GM21786 (cell line): ENCODE measurements around the gene SETD1B.
A peak's percentile ranks its signal among the peaks of the same experiment; 100 is the strongest.
"Not testable (repeated sequence)": the region's sequence is repeated elsewhere in the genome, so short reads cannot be mapped to it uniquely, and the experiment has no call there.

ENCODE experiments used
- ATAC-seq: cut with Tn5 transposase; IDR thresholded peaks from one replicate; pipeline ENCODE4 v1.9.1; 2021; ENCODE audit not compliant: unreplicated experiment

The SETD1B gene

GRCh38 chr12:121779422-121779895 is 24.4 kb upstream of the SETD1B start:
- no peak for ATAC-seq

- ATAC-seq, result no peak
Measured at GRCh38 chr12:121780429-121780828, 23.4 kb upstream of the SETD1B start.

GRCh38 chr12:121781484-121781997 is 22.3 kb upstream of the SETD1B start:
- peak; percentile 19 for ATAC-seq

GRCh38 chr12:121781998-121782979 is 21.5 kb upstream of the SETD1B start:
- peak; percentile 61 for ATAC-seq

- ATAC-seq, result no peak
Measured at GRCh38 chr12:121783766-121784165, 20.0 kb upstream of the SETD1B start.

- ATAC-seq, result no peak
Measured at GRCh38 chr12:121784460-121784859, 19.3 kb upstream of the SETD1B start.

- no peak for ATAC-seq
Measured at GRCh38 chr12:121786440-121786825, 17.4 kb upstream of the SETD1B start.

GRCh38 chr12:121787063-121788025 is 16.5 kb upstream of the SETD1B start:
- no peak for ATAC-seq

- no peak for ATAC-seq
Measured at GRCh38 chr12:121788176-121788818, 15.5 kb upstream of the SETD1B start.

GRCh38 chr12:121789233-121789781 is 14.5 kb upstream of the SETD1B start:
- ATAC-seq, result no peak

- peak; percentile 42 for ATAC-seq
Measured at GRCh38 chr12:121789800-121790728, 13.7 kb upstream of the SETD1B start.

GRCh38 chr12:121790785-121791184 is 13.0 kb upstream of the SETD1B start:
- ATAC-seq, result not testable (repeated sequence)

GRCh38 chr12:121791671-121792551 is 11.9 kb upstream of the SETD1B start:
- no peak for ATAC-seq

GRCh38 chr12:121792607-121793439 is 11.0 kb upstream of the SETD1B start:
- no peak for ATAC-seq

- ATAC-seq, result peak; percentile 9
Measured at GRCh38 chr12:121793440-121793837, 10.4 kb upstream of the SETD1B start, which contains the start of gene RHOF. Gene RHOF, minus strand, starts transcription at chr12:121793688. Its CDS starts 55 bp downstream, at chr12:121793633.

- ATAC-seq, result peak; percentile 46
Measured at GRCh38 chr12:121793838-121794533, 9.8 kb upstream of the SETD1B start.
